NCI-H2107 (cell line): ENCODE measurements around the gene SLCO1C1.

Experiments
- DNase-seq: peaks from one replicate; lab custom pipeline; 2025; lab: John Stamatoyannopoulos, UW

Gene SLCO1C1

GRCh38 chr12:20792971-20793370 is 97.8 kb downstream of the SLCO1C1 start:
- no peak for DNase-seq

GRCh38 chr12:20798554-20798953 is 103.4 kb downstream of the SLCO1C1 start:
- no peak for DNase-seq

- no peak for DNase-seq
Measured at GRCh38 chr12:20800160-20800559, 105.0 kb downstream of the SLCO1C1 start.

GRCh38 chr12:20801035-20801434 is 105.9 kb downstream of the SLCO1C1 start:
- no peak for DNase-seq
